Tibial nerve (tissue), 4 donors: ENCODE results near the gene FERMT2. TPM values are rescaled to one million over a fixed set of nuclear protein-coding genes. Genes with fewer than 3 reads are reported as not detected.

Experiments
- DNase-seq, 2 donors: peaks; one replicate each; pipeline ENCODE4 v3.0.0-alpha.2; 2019; ENCODE audit warnings: low spot score in 2 of 2
- H3K27ac ChIP-seq, 4 donors: fragments of 200-600 bp; sonication (generic) in 3 of 4; one replicate each; pipeline ENCODE4 v1.5.1; 2017 to 2019; ENCODE audit warnings: mild to moderate bottlenecking in 1 of 4
- H3K27me3 ChIP-seq, 2 donors: fragments of 200-600 bp; sonication (generic) in 1 of 2; one replicate each; pipeline versions ENCODE4 v1.5.1 to v1.6.0; 2017 to 2019
- H3K36me3 ChIP-seq, 3 donors: fragments of 200-600 bp; sonication (generic); one replicate each; pipeline ENCODE4 v1.5.1; 2018 to 2019
- H3K4me1 ChIP-seq, 4 donors: fragments of 200-600 bp; sonication (generic) in 3 of 4; one replicate each; pipeline ENCODE4 v1.5.1; 2017 to 2019
- H3K4me3 ChIP-seq, 4 donors: fragments of 200-600 bp; sonication (generic) in 3 of 4; one replicate each; pipeline ENCODE4 v1.5.1; 2017 to 2019; ENCODE audit warnings: mild to moderate bottlenecking in 1 of 4, moderate library complexity in 1 of 4
- H3K9me3 ChIP-seq, 4 donors: fragments of 200-600 bp; sonication (generic) in 3 of 4; one replicate each; pipeline ENCODE4 v1.5.1; 2017 to 2019
- EP300 ChIP-seq, 2 donors: sonication (generic); formaldehyde crosslinking; IDR thresholded peaks; one replicate each; pipeline ENCODE4 v1.6.1; 2017; ENCODE audit warnings: antibody characterized with exemption in 2 of 2, mild to moderate bottlenecking in 1 of 2
- POLR2A ChIP-seq, 2 donors: fragments of 450-650 bp; IDR thresholded peaks; one replicate each; pipeline ENCODE4 v1.6.1; 2017; ENCODE audit warnings: antibody characterized with exemption in 2 of 2, mild to moderate bottlenecking in 2 of 2, moderate library complexity in 2 of 2
- WGBS, 2 donors: methylation state at CpG; one replicate each; pipeline ENCODE4 v1.1.5; 2018; 5-methylcytosine and 5-hydroxymethylcytosine counted together
- total RNA-seq, 4 donors: library from RNA; depleted of rRNA; stranded (reverse); fragments of >200 nt; gene quantifications; one replicate each; pipeline ENCODE4 v1.1.0, GENCODE V29; 2016
- TF ChIP-seq, protein P1 (sequence below), 5 experiments: fragments of 200-600 bp in 3 of 5; fragments of 450-650 bp in 2 of 5; sonication (generic) in 3 of 5; IDR thresholded peaks; one replicate each; pipeline ENCODE4 v1.5.1; 2016 to 2019; ENCODE audit warnings: antibody characterized with exemption in 5 of 5, mild to moderate bottlenecking in 3 of 5, moderate library complexity in 2 of 5

FERMT2 gene, protein sequence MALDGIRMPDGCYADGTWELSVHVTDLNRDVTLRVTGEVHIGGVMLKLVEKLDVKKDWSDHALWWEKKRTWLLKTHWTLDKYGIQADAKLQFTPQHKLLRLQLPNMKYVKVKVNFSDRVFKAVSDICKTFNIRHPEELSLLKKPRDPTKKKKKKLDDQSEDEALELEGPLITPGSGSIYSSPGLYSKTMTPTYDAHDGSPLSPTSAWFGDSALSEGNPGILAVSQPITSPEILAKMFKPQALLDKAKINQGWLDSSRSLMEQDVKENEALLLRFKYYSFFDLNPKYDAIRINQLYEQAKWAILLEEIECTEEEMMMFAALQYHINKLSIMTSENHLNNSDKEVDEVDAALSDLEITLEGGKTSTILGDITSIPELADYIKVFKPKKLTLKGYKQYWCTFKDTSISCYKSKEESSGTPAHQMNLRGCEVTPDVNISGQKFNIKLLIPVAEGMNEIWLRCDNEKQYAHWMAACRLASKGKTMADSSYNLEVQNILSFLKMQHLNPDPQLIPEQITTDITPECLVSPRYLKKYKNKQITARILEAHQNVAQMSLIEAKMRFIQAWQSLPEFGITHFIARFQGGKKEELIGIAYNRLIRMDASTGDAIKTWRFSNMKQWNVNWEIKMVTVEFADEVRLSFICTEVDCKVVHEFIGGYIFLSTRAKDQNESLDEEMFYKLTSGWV
- 100 to 1,000 TPM; 116 to 165 (median 146) TPM for total RNA-seq

DNA sequence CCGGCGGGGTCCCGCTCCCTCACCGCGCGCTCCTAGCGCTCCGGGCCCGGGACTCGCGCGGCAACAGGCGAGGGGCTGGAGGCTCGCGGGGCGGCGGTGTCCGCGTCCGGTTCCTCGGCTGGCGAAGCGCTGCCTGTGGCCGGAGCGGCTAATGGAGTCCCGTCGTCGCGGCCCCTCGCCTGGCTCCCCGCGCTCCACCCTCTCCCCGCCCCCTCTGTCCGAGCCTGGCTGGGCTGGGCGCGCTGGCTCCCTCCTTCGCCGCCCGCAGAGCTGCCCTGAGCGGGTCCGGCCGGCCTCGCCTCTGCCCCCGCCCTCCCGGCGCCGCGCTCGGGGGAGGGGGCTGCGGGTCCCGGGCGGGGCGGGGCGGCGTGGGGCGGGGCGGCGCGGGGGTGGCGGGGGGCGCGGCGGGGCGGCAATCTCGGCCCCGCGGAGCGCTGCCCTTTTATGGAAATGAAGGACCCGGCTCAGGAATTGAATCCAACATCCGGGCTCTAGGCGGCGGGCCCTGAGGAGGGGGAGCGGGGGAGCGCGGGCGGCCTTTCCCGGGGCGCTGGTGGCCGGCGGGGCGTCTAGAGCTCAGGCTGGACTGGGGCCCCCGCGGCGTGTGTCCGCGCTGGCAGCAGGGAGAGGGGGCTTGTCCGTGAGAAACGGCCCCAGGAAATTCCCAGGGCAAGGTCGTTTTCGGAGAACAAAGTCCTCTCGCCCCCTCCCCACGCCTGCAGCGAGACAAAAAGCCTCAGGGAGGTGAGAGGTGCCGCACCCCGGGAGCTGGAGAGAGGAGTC lies at the start of gene FERMT2:
FERMT2 (minus strand) TSS at position 153 of the 783 bp plus-strand sequence. CDS start 482 bp downstream, outside the sequence.
- WGBS, 2 donors = 0 to 1% methylated on average over 13 to 49 of the region's 95 CpGs
- DNase-seq = peak; percentile 78 to 80
- TF ChIP-seq EP300 (IDR thresholded peaks at IDR 0.05) (peak; percentile 40 to 83), POLR2A (IDR thresholded peaks at IDR 0.05) (peak; percentile 73 to 81)
- TF ChIP-seq, protein P1, sequence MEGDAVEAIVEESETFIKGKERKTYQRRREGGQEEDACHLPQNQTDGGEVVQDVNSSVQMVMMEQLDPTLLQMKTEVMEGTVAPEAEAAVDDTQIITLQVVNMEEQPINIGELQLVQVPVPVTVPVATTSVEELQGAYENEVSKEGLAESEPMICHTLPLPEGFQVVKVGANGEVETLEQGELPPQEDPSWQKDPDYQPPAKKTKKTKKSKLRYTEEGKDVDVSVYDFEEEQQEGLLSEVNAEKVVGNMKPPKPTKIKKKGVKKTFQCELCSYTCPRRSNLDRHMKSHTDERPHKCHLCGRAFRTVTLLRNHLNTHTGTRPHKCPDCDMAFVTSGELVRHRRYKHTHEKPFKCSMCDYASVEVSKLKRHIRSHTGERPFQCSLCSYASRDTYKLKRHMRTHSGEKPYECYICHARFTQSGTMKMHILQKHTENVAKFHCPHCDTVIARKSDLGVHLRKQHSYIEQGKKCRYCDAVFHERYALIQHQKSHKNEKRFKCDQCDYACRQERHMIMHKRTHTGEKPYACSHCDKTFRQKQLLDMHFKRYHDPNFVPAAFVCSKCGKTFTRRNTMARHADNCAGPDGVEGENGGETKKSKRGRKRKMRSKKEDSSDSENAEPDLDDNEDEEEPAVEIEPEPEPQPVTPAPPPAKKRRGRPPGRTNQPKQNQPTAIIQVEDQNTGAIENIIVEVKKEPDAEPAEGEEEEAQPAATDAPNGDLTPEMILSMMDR (IDR thresholded peaks at IDR 0.05) = no peak
- Histone ChIP-seq H3K9me3 (no peaks in the 10 kb centered on the region), H3K27me3 (no peaks in the 10 kb centered on the region), H3K4me3 (peak within 1 kb of the TSS; percentile 75 to 93 (median 81)), H3K36me3 (peaks cover 0 to 12% (median 0%) of the 10 kb centered on the region in 3 donors), H3K4me1 (peaks cover 0 to 59% (median 7%) of the 10 kb centered on the region in 4 donors), H3K27ac (peak within 1 kb of the TSS; percentile 91 to 99 (median 98))

DNA sequence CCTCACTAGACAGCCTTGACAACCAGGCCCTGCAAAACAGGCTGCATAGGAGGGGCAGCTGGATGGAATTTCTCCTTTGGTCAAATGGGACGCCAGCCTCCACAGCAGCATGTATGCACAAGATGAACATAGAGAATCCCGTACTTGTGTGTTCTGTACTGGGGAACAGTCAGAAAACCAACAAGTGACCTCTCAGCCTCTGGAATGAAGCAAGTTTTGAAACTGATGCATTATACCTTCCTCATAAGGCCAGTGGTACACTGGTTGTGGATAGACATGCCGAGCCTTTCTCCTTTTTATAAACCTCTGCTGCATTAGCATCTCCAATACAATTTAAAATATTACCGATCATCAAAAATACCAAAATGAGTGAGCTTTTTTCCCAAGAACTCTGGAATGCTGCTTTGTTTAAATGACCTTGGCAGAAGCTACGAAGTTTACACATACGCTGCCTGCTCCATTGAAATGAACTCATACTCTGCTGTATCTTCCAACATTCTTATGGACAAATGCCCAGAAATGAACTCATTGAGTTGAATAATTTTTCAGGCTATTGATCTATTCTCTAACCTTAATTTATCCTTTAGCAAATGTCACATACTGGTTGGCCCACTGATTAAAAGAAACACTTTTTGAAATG lies 47.6 kb upstream of the FERMT2 start:
- WGBS, 2 donors = 24 to 31% methylated on average over 6 of the region's 6 CpGs
- Histone ChIP-seq H3K9me3 (no peaks in the 10 kb centered on the region), H3K27ac (peak overlapping the region in 3 of 4 donors; percentile 30 to 67 (median 66)), H3K36me3 (no peaks in the 10 kb centered on the region), H3K4me1 (peaks cover 0 to 26% (median 4%) of the 10 kb centered on the region in 4 donors), H3K4me3 (no peak overlapping the region), H3K27me3 (no peaks in the 10 kb centered on the region)
- TF ChIP-seq POLR2A (IDR thresholded peaks at IDR 0.05) = no peak
- TF ChIP-seq, protein P1 (IDR thresholded peaks at IDR 0.05) = no peak
- no peak for DNase-seq

GRCh38 chr14:52996493-52996892 lies 45.6 kb upstream of the FERMT2 start:
- TF ChIP-seq, protein P1 (IDR thresholded peaks at IDR 0.05) = no peak
- TF ChIP-seq POLR2A (IDR thresholded peaks at IDR 0.05) (no peak), EP300 (IDR thresholded peaks at IDR 0.05) (no peak)
- Histone ChIP-seq H3K36me3 (no peaks in the 10 kb centered on the region), H3K27ac (no peak overlapping the region), H3K27me3 (no peaks in the 10 kb centered on the region), H3K9me3 (no peaks in the 10 kb centered on the region), H3K4me3 (no peak overlapping the region), H3K4me1 (peaks cover 0 to 13% (median under 1%) of the 10 kb centered on the region in 4 donors)
- no peak for DNase-seq
- 93 to 100% methylated on average over 2 of the region's 2 CpGs for WGBS, 2 donors

DNA sequence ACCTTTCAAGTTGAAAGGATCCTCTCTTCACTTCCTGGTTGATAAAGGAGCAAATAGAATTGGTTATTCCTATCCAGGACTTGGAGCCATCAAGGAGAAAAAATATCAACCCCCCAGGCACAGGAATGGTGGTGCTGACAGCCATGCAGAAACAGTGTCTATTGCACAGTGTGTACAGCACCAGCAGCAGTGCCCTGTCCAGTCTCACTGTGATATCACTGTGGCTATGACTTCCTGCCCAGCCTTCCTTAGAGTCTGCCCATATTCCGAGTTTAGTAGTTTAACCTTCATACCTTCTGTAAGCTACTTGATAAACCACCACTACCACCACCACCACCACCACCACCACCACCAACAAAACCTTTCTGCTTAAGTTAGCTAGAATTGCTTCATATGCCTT lies 45.1 kb upstream of the FERMT2 start:
- Histone ChIP-seq H3K4me3 (no peak overlapping the region), H3K36me3 (no peaks in the 10 kb centered on the region), H3K27me3 (no peaks in the 10 kb centered on the region), H3K27ac (no peak overlapping the region), H3K9me3 (no peaks in the 10 kb centered on the region), H3K4me1 (peaks cover 0 to 11% (median 0%) of the 10 kb centered on the region in 4 donors)
- TF ChIP-seq POLR2A (IDR thresholded peaks at IDR 0.05) = no peak
- TF ChIP-seq, protein P1 (IDR thresholded peaks at IDR 0.05) = no peak
- TF ChIP-seq EP300 (IDR thresholded peaks at IDR 0.05) = no peak
- no peak for DNase-seq
- 80 to 83% methylated on average over 1 of the region's 1 CpG for WGBS, 2 donors
